ENCODE measurements around the gene MYL7.

MYL7 gene

GRCh38 chr7:44157116-44158080 is 16.3 kb upstream of the MYL7 start:
- no peak for DNase-seq
- Histone ChIP-seq H3K27me3 (replicated peaks) (no peaks in the 10 kb centered on the region), H3K36me3 (replicated peaks) (no peaks in the 10 kb centered on the region), H3K27ac (no peak overlapping the region), H3K4me3 (ENCODE audit: low read depth, low read length) (no peak overlapping the region)
- no peak for TF ChIP-seq CTCF (IDR thresholded peaks at IDR 0.05; ENCODE audit: low read depth, low read length, missing control alignments)
- in situ Hi-C loops (cut with HindIII; ENCODE audit: low pct_ligation_motif_present, low sequenced_read_pairs), result no loop called here

GRCh38 chr7:44156453-44157010 is 15.4 kb upstream of the MYL7 start:
- no peak for DNase-seq
- H3K27me3 ChIP-seq (replicated peaks), result no peaks in the 10 kb centered on the region
- H3K36me3 ChIP-seq (replicated peaks), result no peaks in the 10 kb centered on the region
- H3K4me3 ChIP-seq (ENCODE audit: low read depth, low read length), result no peak overlapping the region
- TF ChIP-seq CTCF (IDR thresholded peaks at IDR 0.05; ENCODE audit: low read depth, low read length, missing control alignments), result no peak
- H3K27ac ChIP-seq, result no peak overlapping the region
- in situ Hi-C loops (cut with HindIII; ENCODE audit: low pct_ligation_motif_present, low sequenced_read_pairs), result no loop called here

- Histone ChIP-seq H3K36me3 (replicated peaks) (no peaks in the 10 kb centered on the region), H3K27me3 (replicated peaks) (no peaks in the 10 kb centered on the region), H3K4me3 (ENCODE audit: low read depth, low read length) (no peak overlapping the region), H3K27ac (no peak overlapping the region)
- in situ Hi-C loops (cut with HindIII; ENCODE audit: low pct_ligation_motif_present, low sequenced_read_pairs), result no loop called here
- DNase-seq, result no peak
- TF ChIP-seq CTCF (IDR thresholded peaks at IDR 0.05; ENCODE audit: low read depth, low read length, missing control alignments), result no peak
These were observed 14.4 kb upstream of the MYL7 start for GRCh38 chr7:44155191-44156185.

GRCh38 chr7:44154703-44155102 is 13.6 kb upstream of the MYL7 start:
- DNase-seq, result no peak
- Histone ChIP-seq H3K36me3 (replicated peaks) (no peaks in the 10 kb centered on the region), H3K27me3 (replicated peaks) (no peaks in the 10 kb centered on the region), H3K4me3 (ENCODE audit: low read depth, low read length) (no peak overlapping the region), H3K27ac (no peak overlapping the region)
- no peak for TF ChIP-seq CTCF (IDR thresholded peaks at IDR 0.05; ENCODE audit: low read depth, low read length, missing control alignments)
- in situ Hi-C loops (cut with HindIII; ENCODE audit: low pct_ligation_motif_present, low sequenced_read_pairs), result no loop called here

- Histone ChIP-seq H3K4me3 (ENCODE audit: low read depth, low read length) (no peak overlapping the region), H3K27ac (no peak overlapping the region), H3K36me3 (replicated peaks) (no peaks in the 10 kb centered on the region), H3K27me3 (replicated peaks) (no peaks in the 10 kb centered on the region)
- in situ Hi-C loops (cut with HindIII; ENCODE audit: low pct_ligation_motif_present, low sequenced_read_pairs), result no loop called here
- DNase-seq, result no peak
- TF ChIP-seq CTCF (IDR thresholded peaks at IDR 0.05; ENCODE audit: low read depth, low read length, missing control alignments), result no peak
These were observed 12.8 kb upstream of the MYL7 start for GRCh38 chr7:44153948-44154335.

All from brain microvascular endothelial cell (primary cell).